Measurements from ENCODE around the gene PHACTR3.
A peak's percentile ranks its signal among the peaks of the same experiment; 100 is the strongest.
"Not testable (repeated sequence)": the region's sequence is repeated elsewhere in the genome, so short reads cannot be mapped to it uniquely, and the experiment has no call there.

The PHACTR3 gene

DNA sequence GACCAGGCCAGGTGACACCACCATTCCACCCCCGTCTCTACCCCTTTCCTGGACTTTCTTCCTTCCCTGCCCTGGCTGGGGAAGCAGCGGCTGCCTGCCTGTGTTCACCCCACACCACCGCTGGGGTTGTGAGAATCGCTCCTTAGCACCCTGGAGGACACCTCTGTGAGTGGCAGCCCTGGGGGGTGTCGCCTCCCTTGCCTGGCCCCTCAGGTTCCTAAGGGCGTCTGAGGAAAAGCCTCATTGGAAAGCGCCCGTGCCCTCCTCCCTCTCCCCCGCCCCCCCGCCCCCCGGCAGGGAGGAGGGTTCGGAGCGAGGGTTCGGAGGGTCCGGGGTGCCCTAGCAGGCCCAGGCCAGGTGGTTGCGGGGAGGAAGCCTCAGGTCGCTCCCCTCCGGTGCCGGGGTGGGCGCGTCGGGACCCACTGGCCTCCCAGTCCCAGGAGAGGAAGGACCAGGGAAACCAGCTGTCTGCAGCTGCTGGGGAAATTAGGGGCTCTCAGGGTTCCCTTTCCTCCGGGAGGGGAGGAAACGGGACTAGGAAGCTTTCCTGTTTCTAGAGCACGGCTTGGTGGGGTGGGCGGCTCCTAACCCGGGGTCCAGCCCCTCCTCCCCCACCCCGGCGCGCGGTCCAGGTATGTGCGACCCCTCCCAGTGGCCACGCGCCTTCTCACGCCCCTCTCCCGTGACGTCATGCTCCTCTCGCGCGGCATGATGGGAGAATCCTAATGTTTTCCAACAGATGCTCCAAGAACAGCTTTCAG, at the start of gene PHACTR3:
TSS of gene PHACTR3 (plus strand) at position 760 of the 761 bp plus-strand sequence. CDS start 475 bp downstream, outside the sequence.
- DNase-seq (ENCODE audit: low read depth in 2 of 2): no peak

GRCh38 chr20:59557733-59558529, 46.4 kb upstream of the PHACTR3 start:
- DNase-seq (ENCODE audit: low read depth in 2 of 2): not testable (repeated sequence)

- no peak for DNase-seq (ENCODE audit: low read depth in 2 of 2)
These were observed 45.1 kb upstream of the PHACTR3 start for GRCh38 chr20:59559024-59559817.

- DNase-seq (ENCODE audit: low read depth in 2 of 2): no peak
These were observed 44.5 kb upstream of the PHACTR3 start for GRCh38 chr20:59559863-59560262.

DNA sequence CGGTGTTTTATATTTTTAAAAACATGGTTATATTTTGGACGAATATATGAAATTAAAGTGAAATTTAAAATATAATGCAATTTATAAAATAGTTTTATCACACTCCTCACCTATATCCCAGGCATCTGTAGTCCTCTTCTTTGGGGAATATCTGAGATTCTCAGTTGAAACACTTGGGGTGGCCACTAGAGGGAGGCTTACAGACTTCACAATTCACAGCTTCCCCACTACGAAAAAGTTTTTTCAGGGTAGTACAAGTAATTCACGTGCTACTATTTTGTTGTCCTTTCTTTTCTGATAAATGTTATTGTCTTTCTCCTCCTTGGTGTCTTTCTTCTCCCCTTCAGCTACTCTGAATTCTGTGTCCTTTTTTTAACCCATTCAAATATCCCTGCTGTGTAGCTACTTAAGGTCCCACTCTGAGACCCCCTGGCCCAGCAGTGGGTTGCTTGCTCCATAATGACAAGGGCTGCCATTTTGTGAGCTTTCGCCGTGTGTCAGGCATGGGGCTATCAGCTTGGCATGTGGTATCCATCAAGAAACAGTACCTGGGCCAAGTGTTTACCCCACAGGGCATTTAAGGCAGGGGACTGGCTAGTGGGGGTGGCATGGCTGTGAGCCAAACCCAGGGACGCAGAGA, 43.6 kb upstream of the PHACTR3 start:
- DNase-seq (ENCODE audit: low read depth in 2 of 2): no peak

DNA sequence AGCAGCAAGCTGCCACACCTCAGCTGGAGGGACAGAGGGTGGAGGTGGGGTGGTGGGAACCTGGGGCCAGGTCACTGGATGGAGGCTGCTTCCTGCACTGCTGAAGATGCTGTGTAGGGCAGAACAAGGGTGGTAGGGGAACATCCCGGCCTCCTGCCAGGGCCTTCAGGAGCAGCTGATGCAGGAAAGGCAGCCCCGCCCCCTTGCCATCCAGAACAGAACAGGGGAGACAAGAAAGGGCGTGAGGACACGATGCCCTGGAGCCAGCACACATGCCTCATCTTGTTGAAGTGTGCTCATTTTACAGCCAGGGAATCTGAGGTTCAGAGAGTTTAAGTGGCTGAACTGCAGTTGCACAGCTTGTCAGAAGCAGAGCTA, 43.1 kb upstream of the PHACTR3 start:
- DNase-seq (ENCODE audit: low read depth in 2 of 2): no peak

DNA sequence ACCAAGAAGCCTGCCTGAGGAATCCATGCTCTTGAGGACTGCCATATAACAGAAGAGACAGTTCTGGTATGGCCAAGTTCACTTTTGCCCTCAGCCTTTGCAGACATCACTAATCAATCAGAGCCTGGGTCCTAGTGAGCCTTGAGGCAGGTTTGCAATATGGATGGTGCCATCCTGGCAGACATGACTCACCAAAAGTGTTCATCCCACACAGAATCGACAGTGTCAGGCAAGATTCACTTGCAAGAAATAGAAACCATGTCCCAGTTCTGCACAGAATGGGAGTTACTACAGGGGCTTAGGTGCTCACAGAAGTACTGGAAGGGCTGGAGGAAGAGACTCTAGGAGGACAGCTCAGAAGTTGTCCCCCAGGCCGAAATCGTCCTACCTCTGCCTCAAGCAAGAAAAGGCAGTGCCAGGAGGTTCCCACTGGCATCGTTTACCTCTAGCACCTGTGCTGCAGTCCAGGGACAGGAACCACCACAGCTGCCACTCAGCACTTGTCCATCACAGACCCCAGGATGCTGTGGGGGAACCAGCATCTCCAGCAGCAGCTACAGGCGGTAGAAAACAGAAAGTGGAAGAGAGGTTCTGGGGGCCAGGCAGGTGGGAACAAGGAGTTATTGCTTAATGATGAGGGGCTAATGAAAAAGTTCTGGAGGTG, 42.6 kb upstream of the PHACTR3 start:
- DNase-seq (ENCODE audit: low read depth in 2 of 2): no peak

- no peak for DNase-seq (ENCODE audit: low read depth in 2 of 2)
These were observed 40.2 kb upstream of the PHACTR3 start for GRCh38 chr20:59564171-59564570.

DNA sequence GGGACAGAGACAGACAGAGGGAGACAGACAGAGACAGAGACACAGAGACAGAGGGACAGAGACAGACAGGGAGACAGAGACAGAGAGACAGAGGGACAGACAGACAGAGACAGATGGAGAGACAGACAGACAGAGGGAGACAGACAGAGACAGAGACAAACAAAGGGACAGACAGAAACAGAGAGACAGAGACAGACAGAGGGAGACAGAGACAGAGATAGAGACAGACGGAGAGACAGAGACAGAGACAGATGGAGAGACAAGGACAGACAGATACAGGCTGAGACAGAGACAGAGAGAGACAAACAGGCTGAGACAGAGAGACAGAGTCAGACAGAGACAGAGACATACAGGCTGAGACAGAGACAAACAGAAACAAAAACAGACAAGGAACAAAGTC, 39.4 kb upstream of the PHACTR3 start:
- DNase-seq (ENCODE audit: low read depth in 2 of 2): no peak

DNA sequence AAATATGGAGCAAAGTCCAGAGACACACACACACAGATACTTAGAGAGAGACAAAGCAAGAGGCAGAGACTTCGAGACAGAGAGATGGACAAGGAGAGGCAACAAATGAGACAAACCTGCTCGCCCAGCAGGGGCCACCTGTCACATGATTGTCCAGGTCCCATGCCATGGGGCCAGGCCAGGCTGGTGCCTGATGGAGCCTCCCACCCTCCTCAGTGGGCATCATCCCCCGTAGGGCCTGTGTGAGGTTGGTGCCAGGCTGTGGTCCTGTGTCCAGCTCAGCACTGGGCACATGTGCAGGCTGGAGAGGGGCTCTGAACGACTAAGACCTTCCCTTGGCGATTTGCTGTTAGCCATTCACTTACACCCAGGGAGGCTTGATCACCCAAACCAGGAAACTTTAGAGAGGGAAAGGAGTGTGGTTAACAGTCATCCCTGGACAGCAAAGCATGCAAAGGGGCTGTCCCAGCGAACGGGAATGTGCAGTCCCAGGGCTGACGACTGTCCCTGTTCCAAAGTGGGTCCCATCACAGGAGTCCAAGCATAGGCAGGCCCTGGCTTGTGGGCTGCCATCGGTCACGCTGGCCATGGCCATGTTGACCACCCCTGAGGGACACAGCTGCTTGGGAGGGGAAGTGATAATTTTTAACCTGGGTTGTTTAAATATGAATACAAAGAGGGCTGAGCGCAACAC, 38.4 kb upstream of the PHACTR3 start:
- no peak for DNase-seq (ENCODE audit: low read depth in 2 of 2)

- DNase-seq (ENCODE audit: low read depth in 2 of 2): no peak
These were observed 37.5 kb upstream of the PHACTR3 start for GRCh38 chr20:59566631-59567524.

GRCh38 chr20:59567585-59568508, 36.5 kb upstream of the PHACTR3 start:
- no peak for DNase-seq (ENCODE audit: low read depth in 2 of 2)

- DNase-seq (ENCODE audit: low read depth in 2 of 2): no peak
These were observed 35.8 kb upstream of the PHACTR3 start for GRCh38 chr20:59568509-59569024.

GRCh38 chr20:59569305-59569704, 35.0 kb upstream of the PHACTR3 start:
- no peak for DNase-seq (ENCODE audit: low read depth in 2 of 2)

DNA sequence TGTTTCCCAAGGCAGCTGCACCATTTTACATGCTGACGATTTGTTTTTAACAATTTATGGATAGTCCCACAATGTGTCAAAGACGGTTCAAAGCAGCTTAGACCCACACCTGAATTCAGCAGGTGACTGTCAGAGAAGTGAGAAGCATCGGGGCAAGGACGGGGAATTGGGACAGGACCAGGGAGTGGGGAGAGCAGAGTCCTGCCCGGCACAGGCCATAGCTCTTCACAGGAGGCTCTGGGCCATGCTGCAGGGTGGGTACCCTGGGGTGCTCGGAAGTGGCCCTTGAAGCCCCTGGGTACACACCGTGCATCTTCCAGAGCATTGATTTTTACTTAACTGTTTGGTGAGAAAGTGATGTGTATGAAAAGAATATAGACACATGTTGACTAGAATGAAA, 33.2 kb upstream of the PHACTR3 start:
- no peak for DNase-seq (ENCODE audit: low read depth in 2 of 2)

- DNase-seq (ENCODE audit: low read depth in 2 of 2): peak; percentile 38 to 57
These were observed 32.6 kb upstream of the PHACTR3 start for GRCh38 chr20:59571551-59572314.

DNA sequence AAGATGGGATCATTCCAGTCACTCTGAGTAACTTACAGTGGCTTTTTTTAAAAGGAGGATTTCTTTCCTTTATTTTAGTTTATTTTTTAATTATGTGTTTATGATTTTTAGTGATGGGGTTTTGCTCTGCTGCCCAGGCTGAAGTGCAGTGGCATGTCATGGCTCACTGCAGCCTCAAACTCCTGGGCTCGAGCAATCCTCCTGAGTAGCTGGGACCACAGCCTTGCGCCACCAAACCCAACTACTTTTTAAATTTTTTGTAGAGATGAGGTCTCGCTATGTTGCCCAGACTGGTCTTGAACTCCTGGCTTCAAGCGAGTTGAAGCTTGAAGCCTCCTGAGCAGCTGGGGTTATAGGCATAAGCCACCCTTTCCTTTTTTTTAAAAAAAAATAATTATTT, 31.8 kb upstream of the PHACTR3 start:
- DNase-seq (ENCODE audit: low read depth in 2 of 2): no peak

DNA sequence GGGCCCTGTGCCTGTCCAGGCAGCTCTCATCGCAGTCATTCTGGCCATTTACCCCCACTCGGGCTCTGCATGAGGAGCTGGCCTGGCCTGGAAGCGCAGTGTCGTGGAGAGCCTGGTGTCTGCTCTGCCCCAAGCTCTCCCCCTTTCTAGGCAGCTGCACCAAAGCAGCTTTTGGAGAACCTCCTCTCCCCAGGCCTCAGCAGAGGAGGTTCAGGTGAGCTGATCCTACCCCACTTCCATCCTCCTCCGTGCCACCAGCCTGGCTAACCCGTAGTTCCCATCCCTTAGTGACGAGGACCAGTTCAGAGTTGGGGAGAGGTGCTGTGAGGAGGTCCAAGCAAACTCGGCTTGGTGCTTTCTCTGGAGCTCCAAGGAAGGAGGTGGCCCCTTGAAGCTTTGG, 30.5 kb upstream of the PHACTR3 start:
- no peak for DNase-seq (ENCODE audit: low read depth in 2 of 2)

Data from stimulated activated CD4-positive, alpha-beta T cell treated with anti-CD3 and anti-CD28 coated beads, Interleukin-4, amount 100 ng/mL, for 48 hours (primary cell).